Measurements from ENCODE around the gene MIGA2. TPM values are rescaled to one million over a fixed set of nuclear protein-coding genes. Genes with fewer than 3 reads are reported as not detected.

MIGA2 gene
- total and polyA plus RNA-seq, 2 of the 8 experiments (the other 6 are each of a cell fraction or from before 2014, with no cell fraction given): 24.6 to 39.0 TPM

- H3K14ac ChIP-seq (ENCODE audit: insufficient read length): no peak overlapping the region
- no peak overlapping the region for H2BK20ac ChIP-seq (ENCODE audit: low read length)
- no peak overlapping the region for H3K4ac ChIP-seq (replicated peaks; ENCODE audit: insufficient read length, low read depth, low read length)
- no peak overlapping the region for H3K56ac ChIP-seq (replicated peaks; ENCODE audit: insufficient read length, low read depth, low read length)
- ChIA-PET CTCF (ENCODE audit: partially characterized antibody) (interaction anchor here (0.9 to 1.7 kb wide), 2 partner anchors 16 to 25 kb away, joined by 3 to 6 read pairs; no protein-coding TSS in a partner anchor), POLR2A (ENCODE audit: partially characterized antibody) (no interaction called here)
- no peak overlapping the region for H3K27ac ChIP-seq (ENCODE audit: low read depth, low read length)
- no peak overlapping the region for H2AK5ac ChIP-seq (ENCODE audit: low read depth, low read length)
- DNase-seq (ENCODE audit: low read depth in 1 of 2, low spot score in 2 of 2) (no peak), FAIRE-seq (no peak)
- no peaks in the 10 kb centered on the region for H3K4me1 ChIP-seq (replicated peaks in 1 of 4; ENCODE audit: control insufficient read depth in 3 of 4, insufficient read depth in 4 of 4, low read length in 3 of 4)
- no peak overlapping the region for H3K18ac ChIP-seq (ENCODE audit: extremely low read depth, low read length)
- no peaks in the 10 kb centered on the region for H3K9me3 ChIP-seq (ENCODE audit: insufficient read depth in 2 of 2, low read depth in 1 of 2, low read length in 1 of 2)
- H3K36me3 ChIP-seq (ENCODE audit: control insufficient read depth in 2 of 4, insufficient read depth in 4 of 4, low read length in 3 of 4): peaks cover 2 to 13% (median 7%) of the 10 kb centered on the region in 4 experiments; a peak in 7 of 8 replicates
- H4K8ac ChIP-seq (ENCODE audit: extremely low read depth, insufficient read depth, low read length): no peak overlapping the region
- H2BK15ac ChIP-seq (ENCODE audit: low read length): no peak overlapping the region
- no peaks in the 10 kb centered on the region for H3K79me1 ChIP-seq (ENCODE audit: low read depth, low read length)
- no peak overlapping the region for H3K4me2 ChIP-seq (ENCODE audit: insufficient read depth in 1 of 2, low read depth in 2 of 2, low read length in 2 of 2)
- H4K20me1 ChIP-seq (replicated peaks in 1 of 2; ENCODE audit: control insufficient read depth in 1 of 2, insufficient read depth in 2 of 2, low read length in 2 of 2): peaks cover 0 to 2% of the 10 kb centered on the region in 2 experiments
- H2BK5ac ChIP-seq (ENCODE audit: low read depth, low read length): no peak overlapping the region
- no peaks in the 10 kb centered on the region for H3K27me3 ChIP-seq (replicated peaks in 1 of 4; ENCODE audit: control insufficient read depth in 3 of 4, extremely low read depth in 1 of 4, insufficient read depth in 3 of 4, low read length in 3 of 4)
- no peaks in the 10 kb centered on the region for H3K79me2 ChIP-seq (ENCODE audit: control insufficient read depth in 1 of 2, insufficient read depth in 2 of 2, low read length in 2 of 2)
- H3K23me2 ChIP-seq (ENCODE audit: low read depth, low read length): no peaks in the 10 kb centered on the region
- no peak overlapping the region for H2BK120ac ChIP-seq (replicated peaks; ENCODE audit: low read depth, low read length)
- no peak overlapping the region for H2BK12ac ChIP-seq (ENCODE audit: low read depth, low read length)
- H3K9ac ChIP-seq (replicated peaks in 1 of 4; ENCODE audit: extremely low read depth in 1 of 4, low read depth in 3 of 4, low read length in 3 of 4): no peak overlapping the region
- no peak overlapping the region for H4K5ac ChIP-seq (ENCODE audit: insufficient read length, low read depth, low read length)
- no peak overlapping the region for H3K23ac ChIP-seq (ENCODE audit: insufficient read length)
- TF ChIP-seq KDM4A (IDR thresholded peaks at IDR 0.05; ENCODE audit: low read depth, low read length, severe bottlenecking): no peak
- TF ChIP-seq SIX5 (IDR thresholded peaks at IDR 0.05; ENCODE audit: low read depth, low read length): no peak
- TF ChIP-seq SAP30 (IDR thresholded peaks at IDR 0.05; ENCODE audit: insufficient read depth, insufficient replicate concordance, low read length): no peak
- no peak for TF ChIP-seq CHD2 (IDR thresholded peaks at IDR 0.05; ENCODE audit: low read length)
- TF ChIP-seq ZNF274 (IDR thresholded peaks at IDR 0.05; ENCODE audit: borderline replicate concordance, extremely low read depth, low read length): no peak
- TF ChIP-seq RFX5 (IDR thresholded peaks at IDR 0.05; ENCODE audit: borderline replicate concordance, low read depth, low read length): no peak
- TF ChIP-seq RAD21 (IDR thresholded peaks at IDR 0.05 in 1 of 2, conservative IDR thresholded peaks at IDR 0.05 in 1 of 2; ENCODE audit: low read depth in 2 of 2, low read length in 2 of 2): no peak
- no peak for TF ChIP-seq SP4 (IDR thresholded peaks at IDR 0.05; ENCODE audit: low read length)
- no peak for TF ChIP-seq EZH2 (IDR thresholded peaks at IDR 0.05; ENCODE audit: low read depth, low read length, severe bottlenecking)
- WGBS, 2 experiments (ENCODE audit: extremely low coverage in 1 of 2, insufficient coverage in 1 of 2, insufficient read length in 1 of 2, insufficient replicate concordance in 2 of 2, low coverage in 1 of 2, low lambda C conversion rate in 2 of 2, missing lambda C conversion rate in 1 of 2): 95% methylated on average over 5 of the region's 5 CpGs; no CpG with 5 or more reads in 1 of the 2 experiments
- no peak overlapping the region for H4K91ac ChIP-seq (replicated peaks; ENCODE audit: insufficient read length, low read length)
- H2AFZ ChIP-seq (ENCODE audit: low read length): no peak overlapping the region
- H3K4me3 ChIP-seq (ENCODE audit: extremely low read depth in 1 of 4, insufficient read depth in 2 of 4, low read depth in 3 of 4, low read length in 4 of 4): no peak overlapping the region
Measured at GRCh38 chr9:129054163-129054851, 17.9 kb downstream of the MIGA2 start.

Data from H1 (cell line).